Stimulated activated CD4-positive, alpha-beta T cell treated with anti-CD3 and anti-CD28 coated beads, TNF-alpha, amount 100 ng/mL, for 24 hours (primary cell): ENCODE results near the gene NKIRAS1.
"Not testable (repeated sequence)": the region's sequence is repeated elsewhere in the genome, so short reads cannot be mapped to it uniquely, and the experiment has no call there.

Experiments
- DNase-seq, 3 experiments: peaks; one replicate each; pipeline ENCODE4 v3.0.0-alpha.2; 2020; ENCODE audit warnings: low read depth in 3 of 3

The NKIRAS1 gene

DNA sequence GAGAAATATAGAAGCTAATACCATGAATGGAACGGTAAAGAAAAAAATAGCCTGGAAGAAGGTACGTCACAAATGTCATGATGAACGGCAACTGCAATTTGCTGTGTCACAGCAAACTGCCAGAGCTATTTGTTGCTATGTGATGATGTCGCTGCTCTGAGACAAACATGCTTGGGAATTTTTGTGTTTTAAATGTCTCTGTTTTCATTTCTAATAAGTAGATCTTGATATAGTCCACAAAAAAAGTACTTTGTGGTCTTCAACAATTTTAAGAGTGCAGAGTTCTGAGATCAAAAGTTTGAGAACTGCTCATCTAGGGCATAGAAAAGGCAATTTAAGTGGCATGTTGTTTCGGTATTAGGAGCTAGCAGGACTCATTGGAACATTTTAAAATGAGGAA, 24.0 kb upstream of the NKIRAS1 start:
- no peak for DNase-seq

GRCh38 chr3:23938688-23939087, 21.9 kb upstream of the NKIRAS1 start:
- DNase-seq, result no peak

DNA sequence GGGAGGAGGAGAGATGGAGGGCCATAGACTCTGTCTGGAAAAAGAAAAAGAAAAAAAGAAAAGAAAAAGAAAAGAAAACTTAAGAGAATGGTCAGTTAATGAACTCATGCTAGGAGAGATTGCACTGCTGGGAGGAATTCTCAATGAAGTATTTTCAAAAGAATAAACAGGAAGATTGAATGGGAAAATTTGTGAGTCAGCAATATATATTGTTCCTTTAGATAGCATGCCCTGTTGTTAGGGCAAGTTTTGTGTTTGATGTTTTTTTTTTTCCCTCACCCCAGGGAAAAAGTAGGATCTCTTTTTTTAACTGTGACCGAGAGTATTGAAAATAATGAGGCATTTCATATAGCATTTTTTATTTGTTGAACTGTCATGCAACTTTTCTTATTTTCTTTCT, 20.5 kb upstream of the NKIRAS1 start:
- DNase-seq, result no peak

- DNase-seq, result no peak
Observed at GRCh38 chr3:23934253-23934652, 17.5 kb upstream of the NKIRAS1 start.

DNA sequence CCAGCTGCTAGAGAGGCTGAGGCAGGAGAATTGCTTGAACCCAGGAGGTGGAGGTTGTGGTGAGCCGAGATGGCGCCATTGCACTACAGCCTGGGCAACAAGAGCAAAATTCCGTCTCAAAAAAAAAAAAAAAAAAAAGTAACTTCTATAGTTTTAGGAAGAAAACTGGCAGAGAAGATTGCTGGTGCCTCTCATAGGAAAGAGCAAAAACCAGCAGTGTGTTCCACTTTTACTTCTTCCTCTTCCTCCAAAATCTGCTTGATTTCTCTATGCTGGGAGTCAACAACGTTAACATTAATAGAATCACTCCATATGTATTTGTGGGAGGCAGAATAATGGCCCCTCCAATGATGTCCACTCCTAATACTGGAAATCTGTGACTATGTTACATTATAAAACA, 15.8 kb upstream of the NKIRAS1 start:
- DNase-seq, result no peak

GRCh38 chr3:23931597-23931996, 14.8 kb upstream of the NKIRAS1 start:
- no peak for DNase-seq

GRCh38 chr3:23928524-23928923, 11.7 kb upstream of the NKIRAS1 start:
- DNase-seq, result no peak

- no peak for DNase-seq
Observed at GRCh38 chr3:23926736-23927135, 9.9 kb upstream of the NKIRAS1 start.

DNA sequence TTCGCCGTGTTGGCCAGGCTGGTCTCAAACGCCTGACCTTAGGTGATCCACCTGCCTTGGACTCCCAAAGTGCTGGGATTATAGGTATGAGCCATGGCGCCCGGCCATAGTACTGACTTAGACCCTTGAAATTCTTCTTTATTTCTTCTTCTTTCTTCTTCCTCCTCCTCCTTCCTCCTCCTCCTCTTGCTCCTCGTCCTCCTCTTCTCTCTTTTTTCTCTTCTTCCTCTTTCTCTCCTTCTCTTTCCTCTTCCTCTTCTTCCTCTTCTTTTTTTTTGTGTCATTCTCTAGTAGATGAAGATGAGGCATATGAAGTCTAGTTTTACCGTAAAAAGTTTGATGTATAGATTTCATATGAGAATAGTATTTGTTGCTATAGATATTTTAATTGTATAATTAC, 9.5 kb upstream of the NKIRAS1 start:
- DNase-seq, result no peak

GRCh38 chr3:23923786-23924185, 7.0 kb upstream of the NKIRAS1 start:
- no peak for DNase-seq

DNA sequence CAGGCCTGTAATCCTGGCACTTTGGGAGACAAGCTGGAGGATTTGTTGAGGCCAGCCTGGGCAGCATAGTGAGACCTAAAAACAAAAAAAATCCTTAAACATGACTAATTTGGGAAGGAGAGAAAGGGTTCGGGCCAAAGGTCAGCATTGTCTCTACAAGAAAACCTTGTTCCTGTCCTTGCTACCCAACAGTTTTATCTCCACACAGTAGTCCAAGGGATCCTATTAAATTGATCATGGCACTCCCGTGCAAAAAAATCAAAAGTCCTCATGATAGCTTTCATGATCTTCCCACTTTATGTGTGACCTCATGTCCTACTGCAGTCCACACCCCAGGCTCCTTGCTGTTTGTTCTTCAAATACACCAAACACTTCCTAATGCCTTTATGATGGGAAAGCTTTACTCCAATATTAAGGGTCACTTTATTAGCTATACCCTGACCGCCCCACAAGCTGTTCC, 4.3 kb upstream of the NKIRAS1 start:
- DNase-seq, result no peak

DNA sequence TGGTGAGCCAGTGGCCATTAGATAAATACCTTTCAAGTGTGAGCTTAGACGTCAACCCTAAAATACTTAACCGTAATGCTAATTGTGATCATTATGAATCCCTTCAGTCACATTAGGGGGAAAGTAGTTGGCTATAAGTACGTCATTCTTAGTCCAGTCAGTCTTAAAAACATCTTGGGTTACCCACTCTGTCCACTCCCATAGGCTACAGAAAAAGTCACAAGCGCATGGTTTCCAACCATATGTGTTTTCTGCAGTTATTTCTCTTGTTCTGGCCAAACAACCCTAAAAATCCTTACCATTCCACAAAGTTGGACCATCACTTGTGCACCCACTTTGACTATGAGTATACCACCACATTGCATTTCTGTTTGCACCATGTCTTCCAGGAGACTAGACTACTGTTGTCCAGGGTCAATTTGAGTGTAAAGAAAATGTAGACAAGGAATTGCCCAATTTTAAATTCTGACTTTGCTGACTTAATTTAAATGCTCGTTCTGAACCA, 3.4 kb upstream of the NKIRAS1 start:
- no peak for DNase-seq

DNA sequence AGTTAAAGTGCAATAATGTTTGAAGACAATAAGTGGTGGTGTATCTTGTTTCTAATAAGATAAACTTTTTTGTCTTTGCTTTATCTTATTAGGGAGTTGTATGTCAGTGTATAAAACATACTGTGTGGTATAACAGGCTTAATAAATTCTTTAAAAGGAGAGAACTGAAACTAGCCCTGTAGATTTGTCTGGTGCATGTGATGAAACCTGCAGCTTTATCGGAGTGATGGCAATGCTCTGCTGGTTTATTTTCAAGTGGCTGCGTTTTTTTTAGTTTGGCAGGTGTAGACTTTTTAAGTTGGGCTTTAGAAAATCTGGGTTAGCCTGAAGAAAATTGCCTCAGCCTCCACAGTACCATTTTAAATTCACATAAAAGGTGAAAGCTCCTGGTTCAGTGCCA, 2.8 kb upstream of the NKIRAS1 start:
- DNase-seq, result no peak

DNA sequence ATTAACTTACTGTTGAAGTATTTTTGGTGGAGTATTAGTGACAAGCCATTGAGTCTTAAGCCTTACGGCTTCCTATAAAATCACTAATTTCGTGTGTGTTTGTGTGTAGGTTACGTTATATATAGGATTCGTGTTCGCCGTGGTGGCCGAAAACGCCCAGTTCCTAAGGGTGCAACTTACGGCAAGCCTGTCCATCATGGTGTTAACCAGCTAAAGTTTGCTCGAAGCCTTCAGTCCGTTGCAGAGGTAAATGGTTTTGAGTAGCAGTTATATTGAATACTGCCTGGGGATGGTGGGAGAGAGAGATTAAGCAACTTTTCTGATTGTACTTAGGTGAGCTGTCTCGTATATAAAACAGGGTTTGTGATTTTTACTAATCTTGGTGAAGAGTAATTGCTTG, 1.5 kb upstream of the NKIRAS1 start:
- DNase-seq, result not testable (repeated sequence)

GRCh38 chr3:23917679-23918303, 1.0 kb upstream of the NKIRAS1 start:
- DNase-seq, result not testable (repeated sequence)

- DNase-seq, result no peak
Observed at GRCh38 chr3:23916152-23916885, 471 bp downstream of the NKIRAS1 start.

DNA sequence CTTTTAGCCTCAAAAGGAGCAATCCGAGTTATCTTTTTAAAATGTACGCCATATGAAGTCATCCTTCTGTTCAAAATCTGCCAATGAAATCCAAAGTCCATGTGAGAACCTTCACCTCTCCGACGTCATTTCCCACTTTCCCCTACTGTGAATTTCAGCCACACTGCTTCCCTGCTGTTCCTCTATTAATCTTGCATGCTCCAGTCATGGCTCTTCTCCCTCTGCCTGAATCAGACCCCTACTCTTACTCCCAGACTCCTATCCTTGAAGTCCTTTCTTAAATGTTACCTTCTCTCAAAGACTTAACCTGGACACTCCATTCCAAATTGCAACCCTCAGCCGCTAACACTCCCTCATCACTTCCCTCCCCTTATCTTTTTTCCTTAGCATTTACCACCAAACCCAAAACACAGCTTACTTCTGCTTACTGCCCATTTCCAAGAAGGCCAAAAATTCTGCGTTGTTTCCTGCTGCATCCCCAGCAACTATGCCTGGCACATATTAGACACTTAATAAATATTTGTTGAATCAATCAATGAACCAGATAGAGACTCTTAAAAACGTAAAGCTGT, 1.2 kb downstream of the NKIRAS1 start:
- no peak for DNase-seq

GRCh38 chr3:23913873-23914743, 2.7 kb downstream of the NKIRAS1 start:
- DNase-seq, result no peak

DNA sequence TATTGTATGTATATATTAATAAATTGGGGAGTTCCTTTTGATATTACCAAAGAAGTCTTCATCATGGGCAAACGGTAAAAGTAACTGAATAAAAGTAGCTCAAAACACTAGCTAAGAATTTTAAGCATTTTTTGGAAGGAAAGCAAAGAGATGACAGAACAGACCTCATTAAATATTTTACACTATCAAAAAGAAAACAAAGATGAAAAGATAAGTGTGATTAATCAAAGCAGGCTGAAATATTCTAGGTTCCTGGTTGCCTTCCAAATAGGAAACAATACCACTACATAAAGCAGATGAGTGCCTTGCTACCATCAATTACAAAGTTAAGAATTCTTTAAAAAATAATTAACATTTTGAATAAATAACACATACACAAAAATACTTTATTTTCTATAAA, 3.6 kb downstream of the NKIRAS1 start:
- no peak for DNase-seq

GRCh38 chr3:23912335-23912734, 4.5 kb downstream of the NKIRAS1 start:
- DNase-seq, result not testable (repeated sequence)

DNA sequence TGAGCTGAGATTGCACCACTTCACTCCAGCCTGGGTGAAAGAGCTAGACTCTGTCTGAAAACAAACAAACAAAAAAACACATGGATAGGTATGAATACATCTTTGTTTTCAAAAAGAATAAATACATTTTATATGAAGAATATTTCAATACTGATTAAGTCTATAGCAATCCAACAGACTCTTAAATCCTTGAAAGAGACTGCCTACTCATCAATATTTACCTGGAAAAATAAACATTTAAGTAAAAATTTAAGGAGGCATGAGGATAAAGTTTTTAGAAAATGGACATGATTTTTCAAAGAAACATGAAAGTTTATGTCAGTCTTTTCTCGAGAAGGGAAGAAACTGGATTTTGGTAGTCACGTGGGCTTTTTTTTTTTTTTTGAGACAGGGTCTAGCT, 5.4 kb downstream of the NKIRAS1 start:
- no peak for DNase-seq

- no peak for DNase-seq
Observed at GRCh38 chr3:23909341-23909740, 7.4 kb downstream of the NKIRAS1 start.
